Measurements from ENCODE around the gene SYNPO.

SYNPO gene
- total RNA-seq = 0.61 to 1.9 reads per million in 2 donors

GRCh38 chr5:150640311-150641005 lies at the start of gene SYNPO:
SYNPO (plus strand) TSS chr5:150640660; CDS start chr5:150648276, 7,616 bp downstream.
- no peak for DNase-seq

GRCh38 chr5:150590979-150591695 lies 49.3 kb upstream of the SYNPO start:
- DNase-seq = no peak

- DNase-seq = no peak
These were observed 46.9 kb upstream of the SYNPO start for GRCh38 chr5:150593593-150593992.

- no peak for DNase-seq
These were observed 46.5 kb upstream of the SYNPO start for GRCh38 chr5:150593996-150594395.

GRCh38 chr5:150595466-150596031 lies 44.9 kb upstream of the SYNPO start:
- no peak for DNase-seq

- no peak for DNase-seq
These were observed 44.1 kb upstream of the SYNPO start for GRCh38 chr5:150596313-150596712.

GRCh38 chr5:150596826-150597225 lies 43.6 kb upstream of the SYNPO start:
- DNase-seq = no peak

GRCh38 chr5:150598006-150598405 lies 42.5 kb upstream of the SYNPO start:
- no peak for DNase-seq

- no peak for DNase-seq
These were observed 41.6 kb upstream of the SYNPO start for GRCh38 chr5:150598821-150599273.

GRCh38 chr5:150599281-150599680 lies 41.2 kb upstream of the SYNPO start:
- no peak for DNase-seq

GRCh38 chr5:150599917-150600511 lies 40.4 kb upstream of the SYNPO start:
- no peak for DNase-seq

- no peak for DNase-seq
These were observed 39.6 kb upstream of the SYNPO start for GRCh38 chr5:150600616-150601490.

GRCh38 chr5:150601491-150602345 lies 38.7 kb upstream of the SYNPO start:
- DNase-seq = no peak

GRCh38 chr5:150603052-150603451 lies 37.4 kb upstream of the SYNPO start:
- DNase-seq = no peak

- DNase-seq = no peak
These were observed 37.0 kb upstream of the SYNPO start for GRCh38 chr5:150603491-150603890.

GRCh38 chr5:150604010-150604409 lies 36.5 kb upstream of the SYNPO start:
- no peak for DNase-seq

- no peak for DNase-seq
These were observed 35.5 kb upstream of the SYNPO start for GRCh38 chr5:150604894-150605440.

- DNase-seq = no peak
These were observed 34.9 kb upstream of the SYNPO start for GRCh38 chr5:150605546-150605945.

GRCh38 chr5:150606476-150606875 lies 34.0 kb upstream of the SYNPO start:
- no peak for DNase-seq

GRCh38 chr5:150607105-150607504 lies 33.4 kb upstream of the SYNPO start:
- no peak for DNase-seq

- no peak for DNase-seq
These were observed 32.5 kb upstream of the SYNPO start for GRCh38 chr5:150607991-150608390.
